ENCODE results near the gene NFE2L1.
"Not testable (repeated sequence)": the region's sequence is repeated elsewhere in the genome, so short reads cannot be mapped to it uniquely, and the experiment has no call there.

NFE2L1 gene

DNA sequence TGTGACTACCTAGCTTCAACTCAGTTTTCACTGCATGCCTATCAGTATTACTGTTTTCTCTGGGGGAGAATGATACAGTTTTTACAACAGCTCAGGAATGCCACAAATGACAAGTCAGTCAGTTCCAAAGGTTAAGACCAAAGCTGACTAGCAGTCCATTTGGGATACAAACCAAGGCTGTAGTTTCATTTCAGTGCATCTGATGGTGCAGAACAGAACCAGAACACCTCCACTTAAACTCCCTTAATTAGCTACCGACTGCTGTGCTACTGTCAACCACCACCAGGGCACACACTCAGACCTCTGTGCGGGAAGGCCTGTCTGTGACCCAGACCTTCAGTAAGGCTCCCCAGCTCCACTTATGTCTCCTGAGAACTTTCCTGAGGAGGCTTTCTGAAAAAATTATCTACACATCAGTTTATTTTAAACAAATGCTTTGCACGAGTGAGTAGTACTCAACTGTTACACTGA, 20.4 kb downstream of the NFE2L1 start:
- DNase-seq (ENCODE audit: low read depth): no peak

DNA sequence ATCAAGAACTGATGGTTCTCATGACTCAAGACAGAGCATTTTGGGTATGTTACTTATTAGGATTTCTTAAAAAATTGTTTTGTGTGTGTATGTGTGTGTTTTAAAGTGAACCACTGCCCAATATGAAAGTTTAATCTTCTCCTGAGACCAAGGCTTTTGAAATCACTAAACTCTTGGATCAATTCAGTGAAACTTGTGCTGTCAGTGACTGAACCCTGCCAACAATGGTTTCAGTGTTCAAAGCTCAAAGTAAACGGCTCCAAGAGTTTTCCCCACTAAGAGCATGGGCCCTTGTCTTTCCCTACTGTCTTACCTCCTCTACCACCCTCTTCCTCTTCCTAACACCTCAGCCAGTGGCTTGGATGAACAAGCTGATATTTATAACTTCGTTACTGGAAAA, 22.0 kb downstream of the NFE2L1 start:
- no peak for DNase-seq (ENCODE audit: low read depth)

DNA sequence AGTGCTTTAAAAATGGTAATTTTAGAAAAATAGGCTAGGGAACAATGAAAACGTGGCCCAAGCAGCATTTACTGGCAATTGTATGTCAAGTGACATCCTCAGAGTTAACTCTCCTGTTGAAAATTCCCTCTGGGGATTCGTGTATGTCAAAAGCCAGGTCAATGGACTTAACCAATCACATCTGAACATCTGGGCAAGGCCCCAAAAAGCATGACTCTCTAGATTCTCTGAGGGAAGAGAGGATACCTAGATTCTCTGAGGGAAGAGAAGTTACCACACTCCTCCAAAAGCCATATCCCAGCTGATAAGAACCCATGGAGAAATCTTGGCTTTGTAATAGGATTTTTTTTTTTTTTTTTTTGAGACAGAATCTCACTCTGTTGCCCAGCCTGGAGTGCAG, 23.5 kb downstream of the NFE2L1 start:
- DNase-seq (ENCODE audit: low read depth): no peak

DNA sequence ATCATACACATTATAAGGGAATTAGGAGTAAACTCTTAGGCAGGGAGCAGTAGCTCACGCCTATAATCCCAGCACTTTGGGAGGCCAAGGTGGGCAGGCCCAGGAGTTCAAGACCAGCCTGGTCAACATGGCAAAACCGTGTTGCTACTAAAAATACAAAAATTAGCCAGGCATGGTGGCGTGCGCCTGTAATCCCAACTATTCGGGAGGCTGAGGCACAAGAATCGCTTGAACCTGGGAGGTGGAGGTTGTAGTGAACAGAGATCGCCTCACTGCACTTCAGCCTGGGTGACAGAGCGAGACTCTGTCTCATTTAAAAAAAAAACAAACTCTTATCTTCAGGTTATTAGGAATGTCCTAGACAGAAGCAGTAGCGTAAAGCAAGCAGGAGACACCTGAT, 24.7 kb downstream of the NFE2L1 start:
- DNase-seq (ENCODE audit: low read depth): not testable (repeated sequence)

DNA sequence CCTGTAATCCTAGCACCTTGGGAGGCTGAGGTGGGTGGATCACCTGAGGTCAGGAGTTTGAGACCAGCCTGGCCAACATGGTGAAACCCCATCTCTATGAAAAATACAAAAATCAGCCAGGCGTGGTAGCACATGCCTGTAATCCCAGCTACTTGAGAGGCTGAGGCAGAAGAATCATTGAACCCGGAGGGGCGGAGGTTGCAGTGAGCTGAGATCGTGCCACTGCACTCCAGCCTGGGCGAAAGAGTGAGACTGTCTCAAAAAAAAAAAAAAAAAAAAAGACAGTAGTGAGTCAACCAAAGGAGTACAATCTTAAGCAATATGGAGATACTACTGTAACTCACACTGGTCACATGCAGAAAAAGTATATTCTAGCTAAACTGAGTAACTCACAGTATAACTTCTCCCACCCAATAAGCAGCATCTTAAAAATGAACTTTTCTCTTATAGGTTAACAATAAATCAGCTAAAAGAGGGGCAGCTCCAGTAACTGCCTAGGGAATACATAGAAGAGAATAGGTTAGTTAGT, 25.5 kb downstream of the NFE2L1 start:
- DNase-seq (ENCODE audit: low read depth): not testable (repeated sequence)

DNA sequence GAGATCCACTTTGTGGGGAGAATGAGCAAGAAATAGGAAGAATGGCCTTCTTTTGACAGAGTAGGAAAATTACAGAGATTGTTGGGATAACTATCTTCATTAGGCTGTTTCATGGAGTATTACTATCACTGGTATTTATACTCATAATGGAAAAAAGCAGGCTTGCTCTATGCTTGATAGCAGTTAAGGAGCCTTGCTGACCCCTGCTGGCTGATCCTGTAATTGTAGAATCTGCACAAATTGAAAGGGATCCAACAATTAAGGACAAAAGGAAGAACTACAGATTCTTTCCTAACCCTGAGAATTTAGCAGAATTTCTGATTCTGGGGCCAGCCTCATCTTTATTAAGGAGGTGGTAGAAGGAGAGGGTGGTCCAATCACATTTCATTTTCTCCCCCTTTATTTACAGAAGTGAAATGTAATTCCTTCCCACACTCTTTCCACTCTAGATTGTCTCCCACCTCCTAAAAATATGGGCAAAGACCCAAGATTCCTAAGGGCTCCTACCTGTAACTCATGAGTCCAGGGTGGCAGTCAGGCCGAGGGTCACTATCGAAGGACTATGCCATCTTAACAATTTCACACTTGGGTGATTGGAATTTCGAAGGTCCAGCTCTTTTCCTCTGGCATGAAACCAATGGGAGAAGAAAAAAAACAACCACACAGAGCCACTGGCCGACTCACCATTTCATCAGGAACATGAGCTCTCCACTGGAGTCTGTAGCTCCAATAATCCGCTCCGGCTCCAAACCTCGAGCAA, 26.3 kb downstream of the NFE2L1 start:
- peak; percentile 69 for DNase-seq (ENCODE audit: low read depth)

DNA sequence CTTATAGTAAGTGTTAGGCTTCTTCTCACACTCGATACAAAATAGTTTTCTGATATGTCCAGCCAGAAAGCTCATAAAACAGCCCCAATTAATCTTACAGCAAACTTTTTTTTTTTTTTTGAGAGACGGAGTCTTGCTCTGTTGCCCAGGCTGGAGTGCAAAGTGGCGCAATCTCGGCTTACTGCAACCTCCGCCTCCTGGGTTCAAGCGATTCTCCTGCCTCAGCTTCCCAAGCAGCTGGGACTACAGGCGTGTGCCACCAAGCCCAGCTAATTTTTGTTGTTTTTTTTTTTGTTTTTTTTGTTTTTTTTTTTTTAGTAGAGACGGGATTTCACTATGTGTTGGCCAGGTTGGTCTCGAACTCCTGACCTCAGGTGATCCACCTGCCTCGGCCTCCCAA, 29.0 kb downstream of the NFE2L1 start:
- DNase-seq (ENCODE audit: low read depth): not testable (repeated sequence)

DNA sequence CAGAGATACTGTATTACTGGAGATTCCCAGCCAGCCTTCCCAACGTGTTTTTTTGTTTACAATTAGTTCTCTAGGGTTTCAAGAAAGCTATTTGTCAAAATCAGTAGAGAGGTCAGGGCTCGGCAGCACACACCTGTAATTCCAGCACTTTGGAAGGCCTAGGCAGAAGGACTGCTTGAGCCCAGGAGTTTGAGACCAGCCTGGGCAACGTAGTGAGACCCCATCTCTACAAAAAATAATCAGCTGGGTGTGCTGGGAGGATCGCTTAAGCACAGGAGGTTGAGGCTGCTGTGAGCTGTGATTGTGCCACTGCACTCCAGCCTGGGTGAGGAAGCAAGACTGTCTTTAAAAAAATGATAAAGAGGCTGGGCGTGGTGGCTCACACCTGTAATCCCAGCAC, 33.7 kb downstream of the NFE2L1 start:
- DNase-seq (ENCODE audit: low read depth): no peak

DNA sequence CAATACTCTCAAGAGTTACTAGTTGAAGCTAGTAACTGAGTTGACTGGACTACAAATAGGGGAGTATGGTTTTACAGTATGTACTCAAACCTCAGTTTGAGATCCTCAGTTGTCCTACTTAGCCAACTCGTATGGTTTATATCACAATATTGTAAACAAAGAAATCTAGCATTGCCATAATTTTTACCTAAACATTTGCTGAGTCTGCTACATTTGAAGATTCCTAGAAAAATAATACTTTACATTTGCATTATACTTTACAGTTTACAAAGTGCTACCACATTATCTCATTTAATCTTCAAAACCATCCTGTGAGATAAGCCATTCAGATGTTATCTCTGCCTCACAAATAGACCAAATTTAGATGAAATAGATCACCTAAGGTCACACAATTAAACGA, 36.8 kb downstream of the NFE2L1 start:
- DNase-seq (ENCODE audit: low read depth): no peak

DNA sequence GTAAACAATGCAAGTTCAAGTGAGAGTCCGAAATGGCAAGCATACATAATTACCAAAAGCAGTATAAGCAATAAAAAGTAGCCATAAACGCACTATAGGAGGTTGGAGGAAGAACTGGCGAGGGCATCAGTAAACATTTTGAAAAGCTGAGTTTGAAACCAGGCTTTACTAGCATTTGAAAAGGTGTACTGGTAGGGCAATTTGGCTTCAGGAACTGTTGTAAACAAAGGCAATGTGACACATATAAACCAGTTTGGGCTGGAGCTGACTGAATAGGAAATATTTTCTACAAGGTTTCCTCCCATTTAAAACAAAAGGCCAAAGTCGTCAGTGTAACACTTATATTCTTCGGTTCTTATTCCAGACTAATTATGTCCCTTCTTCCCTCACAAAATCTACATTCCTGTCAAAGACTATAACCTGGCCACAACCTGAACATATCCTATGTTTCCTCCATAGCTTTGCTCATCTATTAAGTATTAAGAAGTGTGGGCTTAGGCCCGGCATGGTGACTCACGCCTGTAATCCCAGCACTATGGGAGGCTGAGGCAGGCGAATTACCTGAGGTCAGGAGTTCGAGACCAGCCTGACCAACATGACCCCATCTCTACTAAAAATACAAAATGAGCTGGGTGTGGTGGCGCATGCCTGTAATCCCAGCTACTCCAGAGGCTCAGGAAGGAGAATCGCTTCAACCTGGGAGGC, 45.3 kb downstream of the NFE2L1 start:
- DNase-seq (ENCODE audit: low read depth): no peak

DNA sequence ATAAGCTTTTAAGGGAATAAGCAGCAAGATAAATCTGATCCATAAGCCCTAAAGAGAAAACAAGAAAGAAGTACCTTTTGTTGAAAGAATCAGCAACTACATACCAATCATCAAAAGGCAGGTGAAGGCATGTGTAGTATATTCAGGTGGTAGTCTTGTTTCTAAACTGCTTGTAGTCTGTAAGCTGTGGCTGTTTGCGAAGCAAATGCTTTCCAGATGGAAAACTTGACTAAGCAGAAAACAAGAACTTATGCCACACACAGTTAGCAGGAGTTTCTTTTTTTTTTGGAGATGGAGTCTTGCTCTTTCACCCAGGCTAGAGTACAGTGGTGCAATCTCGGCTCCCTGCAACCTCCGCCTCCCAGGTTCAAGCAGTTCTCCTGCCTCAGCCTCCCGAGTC, 47.5 kb downstream of the NFE2L1 start:
- no peak for DNase-seq (ENCODE audit: low read depth)

DNA sequence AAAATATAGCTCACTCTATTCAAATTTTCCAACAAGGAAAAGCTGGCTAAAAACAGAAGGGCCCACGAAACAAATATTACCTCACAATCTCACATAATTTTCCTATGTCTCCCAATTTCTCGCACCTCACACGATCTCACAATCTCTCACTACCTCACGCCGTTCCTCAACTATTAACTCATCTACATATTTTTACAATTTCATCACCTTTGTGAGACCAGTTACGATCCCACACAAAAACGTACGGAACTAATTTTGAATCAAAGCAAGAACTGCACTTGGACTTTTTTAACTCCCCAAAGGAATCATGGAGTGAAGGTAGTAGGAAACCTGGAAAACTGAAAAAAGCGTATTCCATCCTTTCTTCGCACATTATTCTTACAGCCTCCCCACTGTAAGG, 52.0 kb downstream of the NFE2L1 start:
- no peak for DNase-seq (ENCODE audit: low read depth)

DNA sequence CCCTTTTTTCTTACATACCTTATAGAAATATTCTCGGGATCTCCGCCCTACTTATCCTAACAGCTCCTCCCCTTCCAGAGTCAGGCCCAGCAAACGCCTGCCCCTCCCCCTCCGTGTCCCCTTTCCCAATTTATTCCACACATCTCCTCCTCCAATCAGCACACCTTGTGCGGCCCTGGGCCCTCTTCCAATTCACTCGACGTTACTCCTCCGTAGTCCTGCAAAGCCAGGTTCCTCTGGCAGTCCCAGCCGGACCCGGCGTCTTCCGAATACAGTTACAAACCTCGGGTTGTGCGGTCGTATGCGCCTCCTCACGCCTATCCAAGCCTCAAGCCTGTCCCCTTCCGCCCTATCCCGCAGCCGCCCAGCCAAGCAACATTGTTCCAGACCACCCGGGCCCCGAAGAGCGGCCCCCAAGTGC, 52.4 kb downstream of the NFE2L1 start:
- no peak for DNase-seq (ENCODE audit: low read depth)

DNA sequence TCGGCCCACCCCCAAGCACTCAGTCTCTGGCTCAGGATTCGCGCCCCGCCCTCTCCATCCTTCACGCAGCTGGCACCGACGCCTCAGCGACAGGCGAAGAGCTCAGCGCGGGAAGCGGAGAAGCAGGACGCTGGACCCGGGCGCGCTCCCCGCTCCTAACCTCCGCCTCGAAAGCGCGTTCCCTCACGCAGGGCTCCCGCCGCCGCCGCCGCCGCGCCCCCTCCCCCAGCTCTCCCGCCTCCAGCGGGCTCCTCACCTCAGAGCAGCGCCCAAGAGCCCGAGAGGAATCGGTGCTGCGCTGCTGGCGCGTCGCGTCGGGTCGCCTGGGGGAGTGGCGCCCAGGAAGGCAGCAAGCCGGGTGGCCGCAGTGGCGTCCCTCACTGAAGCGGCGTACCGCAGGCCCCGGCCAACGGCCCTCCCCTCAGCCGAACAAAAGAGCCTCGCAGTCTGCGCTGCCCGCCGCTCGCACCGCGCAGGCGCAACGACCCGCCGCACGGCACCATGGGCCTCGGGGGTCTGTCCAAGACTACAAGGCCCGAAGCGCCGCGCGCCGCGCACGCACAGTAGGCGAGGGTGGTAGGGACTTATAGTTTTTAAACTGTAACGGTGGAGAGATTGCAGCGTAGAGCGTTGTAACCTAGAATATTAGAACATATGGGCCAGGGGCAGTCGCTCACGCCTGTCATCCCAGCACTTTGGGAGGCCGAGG, 53.0 kb downstream of the NFE2L1 start, which contains the start of gene CBX1:
TSS of gene CBX1 (minus strand) at position 467 of the 709 bp plus-strand sequence. CDS start 24,474 bp downstream, outside the sequence.
- DNase-seq (ENCODE audit: low read depth): peak; percentile 89

DNA sequence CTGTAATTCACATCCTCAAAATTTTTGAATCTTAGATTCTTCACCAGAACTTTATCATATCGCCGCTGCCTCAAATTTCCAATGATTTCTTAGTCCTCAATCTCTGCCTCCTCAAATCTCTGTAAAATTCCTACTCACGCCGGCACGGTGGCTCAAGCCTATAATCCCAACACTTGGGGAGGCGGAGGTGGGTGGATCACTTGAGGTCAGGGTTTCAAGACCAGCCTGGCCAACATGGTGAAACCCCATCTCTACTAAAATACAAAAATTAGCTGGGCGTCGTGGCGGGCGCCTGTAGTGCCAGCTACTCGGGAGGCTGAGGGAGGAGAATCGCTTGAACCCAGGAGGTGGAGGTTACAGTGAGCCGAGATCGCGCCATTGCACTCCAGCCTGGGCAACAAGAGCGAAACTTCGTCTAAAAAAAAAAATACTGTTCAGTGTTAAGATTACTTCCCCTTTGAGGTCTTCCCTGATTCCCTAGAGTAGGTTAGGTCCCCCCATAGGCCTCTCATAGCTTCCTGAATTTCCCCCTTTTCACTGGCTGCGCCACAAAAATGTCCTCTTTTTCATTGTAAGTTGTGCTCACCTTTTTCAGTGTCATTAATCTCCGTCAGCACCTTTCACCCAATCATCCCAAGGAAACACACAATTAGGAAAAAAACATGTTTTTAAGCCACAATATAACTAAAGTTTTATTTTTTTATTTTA, 54.0 kb downstream of the NFE2L1 start:
- no peak for DNase-seq (ENCODE audit: low read depth)

DNA sequence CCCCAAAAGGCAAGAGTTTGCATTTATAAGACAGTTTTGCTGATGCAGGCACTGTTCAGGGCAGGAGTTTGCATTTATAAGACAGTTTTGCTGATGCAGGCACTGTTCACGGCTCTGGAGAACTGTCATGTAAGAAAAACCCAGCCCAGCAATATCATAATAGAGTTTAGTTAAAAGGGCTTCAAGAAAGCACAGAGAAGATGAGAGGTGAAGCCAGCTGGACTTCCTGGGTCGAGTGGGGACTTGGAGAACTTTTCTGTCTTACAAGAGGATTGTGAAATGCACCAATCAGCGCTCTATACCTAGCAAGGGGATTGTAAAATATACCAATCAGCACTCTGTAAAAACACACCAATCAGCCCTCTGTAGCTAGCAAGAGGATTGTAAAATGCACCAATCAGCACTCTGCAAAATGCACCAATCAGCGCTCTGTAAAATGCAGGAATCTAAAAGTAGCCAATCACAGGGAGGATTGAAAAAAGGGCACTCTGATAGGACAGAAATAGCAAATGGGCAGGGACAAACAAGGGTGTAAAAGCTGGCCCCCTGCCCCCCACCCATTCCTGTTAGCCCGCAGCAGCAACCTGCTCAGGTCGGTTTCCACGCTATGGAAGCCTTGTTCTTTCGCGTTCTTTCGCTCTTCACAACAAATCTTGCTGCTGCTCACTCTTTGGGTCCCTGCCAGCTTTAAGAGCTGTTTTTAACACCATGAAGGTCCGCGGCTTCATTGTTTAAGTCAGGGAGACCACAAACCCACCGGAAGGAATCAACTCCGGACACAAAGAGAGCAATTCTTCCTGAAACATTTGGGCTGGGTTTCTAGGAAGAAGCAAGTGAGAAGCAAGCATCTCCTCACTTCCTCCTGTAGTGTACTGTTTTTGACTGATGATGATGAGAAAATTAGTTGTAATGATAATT, 54.9 kb downstream of the NFE2L1 start:
- DNase-seq (ENCODE audit: low read depth): no peak

DNA sequence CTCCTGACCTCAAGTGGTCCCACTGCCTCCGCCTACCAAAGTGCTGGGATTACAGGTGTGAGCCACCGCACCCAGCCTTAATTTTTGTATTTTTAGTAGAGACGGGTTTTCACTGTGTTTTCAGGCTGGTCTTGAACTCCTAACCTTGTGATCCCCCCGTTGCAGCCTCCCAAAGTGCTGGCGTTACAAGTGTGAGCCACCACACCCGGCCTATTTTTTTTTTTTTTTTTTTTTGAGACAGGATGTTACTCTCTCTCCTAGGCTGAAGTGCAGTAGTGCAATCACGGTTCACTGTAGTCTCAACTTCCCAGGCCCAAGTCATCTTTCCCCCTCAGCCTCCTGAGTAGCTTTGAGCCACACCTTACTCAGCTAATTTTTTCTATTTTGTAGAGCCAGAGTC, 56.3 kb downstream of the NFE2L1 start:
- no peak for DNase-seq (ENCODE audit: low read depth)

DNA sequence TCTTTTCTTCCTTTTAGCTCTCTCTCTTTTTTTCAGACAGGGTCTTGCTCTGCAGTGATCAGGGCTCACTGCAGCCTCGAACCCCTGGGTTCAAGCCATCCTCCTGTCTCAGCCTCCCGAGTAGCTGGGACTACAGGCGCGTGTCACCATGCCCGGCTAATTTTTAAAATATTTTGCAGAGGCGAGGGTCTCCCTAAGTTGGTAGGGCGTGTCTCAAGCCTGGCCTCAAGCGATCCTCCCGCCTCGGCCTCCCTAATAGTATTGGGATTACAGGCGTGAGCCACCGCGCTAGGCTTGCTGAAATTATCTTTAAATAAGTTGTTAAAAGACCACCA, 58.6 kb downstream of the NFE2L1 start:
- no peak for DNase-seq (ENCODE audit: low read depth)

DNA sequence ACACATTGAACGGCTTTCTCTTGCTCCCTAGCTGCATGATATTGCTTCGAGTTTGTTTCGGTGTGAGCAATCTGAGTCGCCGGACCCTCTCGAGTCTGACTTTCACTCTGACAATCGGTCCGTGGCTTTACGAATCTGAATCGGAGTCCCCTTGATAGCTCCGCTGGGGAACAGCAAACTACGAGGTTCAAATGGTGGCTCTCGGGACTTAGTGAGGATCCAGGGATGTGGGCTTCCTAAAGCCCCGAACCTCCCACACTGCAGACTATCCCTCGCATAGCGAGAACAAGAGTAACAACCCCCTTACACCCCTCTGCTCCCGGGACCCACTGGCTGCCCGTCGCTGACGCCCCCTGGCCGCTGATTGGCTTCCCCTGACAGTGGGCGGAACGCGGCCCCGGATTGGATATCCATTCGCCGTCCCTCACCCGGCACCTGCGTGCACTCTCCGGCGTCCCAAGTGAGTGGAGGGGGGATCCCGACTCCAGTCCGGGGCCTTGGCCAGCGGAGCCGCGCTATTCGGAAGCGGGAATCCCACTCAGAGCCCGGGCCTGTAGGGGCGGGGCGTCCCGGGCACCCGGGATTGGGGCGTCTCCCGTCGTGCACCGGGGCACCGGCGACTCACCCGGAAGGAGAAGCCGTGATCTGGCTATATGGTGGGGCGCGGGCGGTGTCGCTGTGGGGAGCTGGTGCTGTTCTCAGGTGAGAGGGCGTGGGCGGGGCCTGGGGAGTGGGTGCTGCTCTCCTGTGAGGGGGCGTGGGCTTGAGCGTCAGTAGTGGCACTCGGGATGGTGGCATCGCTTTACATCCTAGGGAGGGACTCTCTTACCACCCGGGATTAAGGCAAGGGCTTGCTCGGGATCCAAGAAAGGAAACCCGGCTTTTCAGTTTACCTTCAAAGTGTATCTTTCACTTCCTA, 59.2 kb downstream of the NFE2L1 start, which contains the start of gene SNX11:
TSS of gene SNX11 (plus strand) at position 630 of the 919 bp plus-strand sequence. CDS start 4,278 bp downstream, outside the sequence.
- peak; percentile 90 for DNase-seq (ENCODE audit: low read depth)

DNA sequence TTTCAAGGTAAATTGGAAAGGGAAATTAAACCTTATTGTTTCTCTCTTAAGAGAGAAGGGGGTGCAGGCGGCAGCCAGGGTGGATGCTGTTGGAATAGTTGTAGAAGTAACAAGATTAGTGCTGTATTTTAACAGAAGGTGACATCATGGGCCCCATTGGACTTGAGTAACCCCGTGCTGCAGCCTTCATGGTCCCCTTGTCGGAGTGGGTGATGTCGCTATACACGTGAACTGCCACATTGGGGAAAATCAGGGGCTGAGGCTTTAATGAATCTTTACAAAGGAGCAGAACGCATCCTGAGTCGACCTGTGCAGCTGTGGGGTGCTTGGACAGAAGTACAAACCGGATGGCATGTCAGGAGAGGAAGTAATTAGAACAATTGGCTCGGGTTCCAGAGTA, 62.6 kb downstream of the NFE2L1 start:
- DNase-seq (ENCODE audit: low read depth): no peak
